ENCODE data around the gene SH3PXD2B. TPM values are rescaled to one million over a fixed set of nuclear protein-coding genes. Genes with fewer than 3 reads are reported as not detected.

SH3PXD2B gene
- total and polyA plus RNA-seq, 10 of the 15 experiments (the other 5 are each of a cell fraction or from before 2014, with no cell fraction given) = 0.05 to 1.6 (median 0.57) TPM

GRCh38 chr5:172385707-172386106 is 68.6 kb downstream of the SH3PXD2B start (continued):
- TF ChIP-seq REST (IDR thresholded peaks at IDR 0.05; ENCODE audit: low read depth, low read length) (no peak), RELB (IDR thresholded peaks at IDR 0.05; ENCODE audit: low read depth) (no peak), TCF3 (IDR thresholded peaks at IDR 0.05; ENCODE audit: borderline replicate concordance, insufficient read depth, low read depth, low read length) (no peak), FOXM1 (IDR thresholded peaks at IDR 0.05; ENCODE audit: low read depth, low read length) (no peak), RAD51 (IDR thresholded peaks at IDR 0.05) (no peak)

GRCh38 chr5:172385010-172385563 is 69.2 kb downstream of the SH3PXD2B start:
- Histone ChIP-seq H3K4me3 (no peak overlapping the region), H3K4me2 (ENCODE audit: control insufficient read depth, insufficient read depth) (no peak overlapping the region), H4K20me1 (ENCODE audit: control insufficient read depth, insufficient read depth) (no peaks in the 10 kb centered on the region), H3K4me1 (ENCODE audit: control insufficient read depth, insufficient read depth, low read length) (no peaks in the 10 kb centered on the region), H2AFZ (ENCODE audit: control insufficient read depth, low read depth, low read length) (no peak overlapping the region), H3K9me3 (replicated peaks; ENCODE audit: control insufficient read depth, insufficient read depth, low read length) (no peaks in the 10 kb centered on the region), H3K36me3 (ENCODE audit: control insufficient read depth in 2 of 2, insufficient read depth in 2 of 2, low read length in 1 of 2) (no peaks in the 10 kb centered on the region), H3K9ac (ENCODE audit: control insufficient read depth, insufficient read depth, low read length) (no peak overlapping the region), H3K27ac (ENCODE audit: control insufficient read depth, insufficient read depth) (no peak overlapping the region), H3K27me3 (replicated peaks in 1 of 2; ENCODE audit: control insufficient read depth in 2 of 2, insufficient read depth in 2 of 2, low read length in 1 of 2) (no peaks in the 10 kb centered on the region; a peak in 1 of 4 replicates), H3K79me2 (ENCODE audit: control insufficient read depth, insufficient read depth, low read length) (no peaks in the 10 kb centered on the region)
- ChIA-PET CTCF (interaction anchor here (0.7 kb wide), 1 partner anchor 321 kb away, joined by 3 read pairs; no protein-coding TSS in a partner anchor), SMC1A (ENCODE audit: uncharacterized antibody, unreplicated experiment) (no interaction called here), RAD21 (ENCODE audit: unreplicated experiment) (no interaction called here), POLR2A (no interaction called here)
- in situ Hi-C loops (cut with MboI) = no loop called here
- no TSS peak for BruUV-seq (replicated peaks)
- no peak for FAIRE-seq
- DNase-seq (ENCODE audit: low read depth, low spot score) = no peak
- 18% methylated on average over 5 of the region's 5 CpGs for WGBS (ENCODE audit: insufficient coverage, insufficient replicate concordance, low lambda C conversion rate, missing lambda C conversion rate)
- ATAC-seq = no peak
- intact Hi-C loops (cut with micrococcal nuclease; ENCODE audit: unreplicated experiment) = no loop called here
- no peak for TF ChIP-seq CREM (IDR thresholded peaks at IDR 0.05; ENCODE audit: low read depth)
- TF ChIP-seq RUNX3 (IDR thresholded peaks at IDR 0.05; ENCODE audit: low read length) = no peak
- no peak for TF ChIP-seq ZZZ3 (IDR thresholded peaks at IDR 0.05; ENCODE audit: control insufficient read depth, insufficient read length, low read depth)
- TF ChIP-seq CBFB (IDR thresholded peaks at IDR 0.05; ENCODE audit: low read depth) = no peak
- TF ChIP-seq REST (IDR thresholded peaks at IDR 0.05; ENCODE audit: low read depth, low read length) = no peak
- no peak for TF ChIP-seq SUPT20H (IDR thresholded peaks at IDR 0.05; ENCODE audit: borderline replicate concordance, control insufficient read depth, low read depth, low read length)
- TF ChIP-seq DPF2 (IDR thresholded peaks at IDR 0.05) = no peak
- TF ChIP-seq RBBP5 (conservative IDR thresholded peaks at IDR 0.05) = no peak
- no peak for TF ChIP-seq RFX5 (IDR thresholded peaks at IDR 0.05; ENCODE audit: low read depth, low read length)
- no peak for TF ChIP-seq PAX8 (IDR thresholded peaks at IDR 0.05)
- TF ChIP-seq CREB1 (IDR thresholded peaks at IDR 0.05; ENCODE audit: low read depth) = no peak
- no peak for TF ChIP-seq LARP7 (IDR thresholded peaks at IDR 0.05)

All from GM12878 (cell line).